ENCODE results near the gene ARMC6.
"Not testable (repeated sequence)": the region's sequence is repeated elsewhere in the genome, so short reads cannot be mapped to it uniquely, and the experiment has no call there.

The ARMC6 gene

GRCh38 chr19:19106938-19107337 is 73.5 kb downstream of the ARMC6 start:
- not testable (repeated sequence) for DNase-seq (ENCODE audit: low read depth in 2 of 3, low spot score in 1 of 3)

GRCh38 chr19:19107654-19108053 is 74.3 kb downstream of the ARMC6 start:
- DNase-seq (ENCODE audit: low read depth in 2 of 3, low spot score in 1 of 3): no peak

Data from stimulated activated CD4-positive, alpha-beta T cell treated with anti-CD3 and anti-CD28 coated beads, Interleukin-12 subunit alpha, Interleukin-12 subunit beta, amount 100 ng/mL, for 48 hours (primary cell).